ENCODE data around the gene VEZF1.
A peak's percentile ranks its signal among the peaks of the same experiment; 100 is the strongest.

The VEZF1 gene

GRCh38 chr17:57987581-57988300 is at the start of gene VEZF1:
Gene VEZF1, minus strand, starts transcription at chr17:57988254. Its CDS starts 143 bp downstream, at chr17:57988111.
- DNase-seq (ENCODE audit: low spot score) = no peak

- peak; percentile 53 for DNase-seq (ENCODE audit: low spot score)
These were observed 44.8 kb upstream of the VEZF1 start for GRCh38 chr17:58032691-58033415.

- no peak for DNase-seq (ENCODE audit: low spot score)
These were observed 40.5 kb upstream of the VEZF1 start for GRCh38 chr17:58028578-58028977.

- no peak for DNase-seq (ENCODE audit: low spot score)
These were observed 32.3 kb upstream of the VEZF1 start for GRCh38 chr17:58020401-58020800.

- no peak for DNase-seq (ENCODE audit: low spot score)
These were observed 31.5 kb upstream of the VEZF1 start for GRCh38 chr17:58019521-58019920.

GRCh38 chr17:58019039-58019438 is 31.0 kb upstream of the VEZF1 start:
- DNase-seq (ENCODE audit: low spot score) = no peak

GRCh38 chr17:58010067-58010799 is 22.2 kb upstream of the VEZF1 start:
- no peak for DNase-seq (ENCODE audit: low spot score)

- no peak for DNase-seq (ENCODE audit: low spot score)
These were observed 20.0 kb upstream of the VEZF1 start for GRCh38 chr17:58007781-58008706.

- peak; percentile 97 for DNase-seq (ENCODE audit: low spot score)
These were observed 19.1 kb upstream of the VEZF1 start, which contains the start of gene SRSF1 for GRCh38 chr17:58006924-58007780. Gene SRSF1, minus strand, starts transcription at chr17:58007246. Its CDS starts 109 bp downstream, at chr17:58007137.

- peak; percentile 65 for DNase-seq (ENCODE audit: low spot score)
These were observed 18.5 kb upstream of the VEZF1 start for GRCh38 chr17:58006560-58006923.

- no peak for DNase-seq (ENCODE audit: low spot score)
These were observed 17.9 kb upstream of the VEZF1 start for GRCh38 chr17:58005728-58006559.

- no peak for DNase-seq (ENCODE audit: low spot score)
These were observed 17.1 kb upstream of the VEZF1 start for GRCh38 chr17:58005031-58005727.

- DNase-seq (ENCODE audit: low spot score) = no peak
These were observed 16.0 kb upstream of the VEZF1 start for GRCh38 chr17:58004060-58004459.

- DNase-seq (ENCODE audit: low spot score) = no peak
These were observed 14.9 kb upstream of the VEZF1 start for GRCh38 chr17:58002973-58003372.

- DNase-seq (ENCODE audit: low spot score) = no peak
These were observed 14.3 kb upstream of the VEZF1 start for GRCh38 chr17:58002154-58002948.

- DNase-seq (ENCODE audit: low spot score) = no peak
These were observed 13.5 kb upstream of the VEZF1 start for GRCh38 chr17:58001461-58002124.

GRCh38 chr17:57999496-58000017 is 11.5 kb upstream of the VEZF1 start:
- DNase-seq (ENCODE audit: low spot score) = no peak

Data from COLO829 (cell line).